Hematopoietic multipotent progenitor cell treated with erythropoietin and hydrocortisone succinate and interleukin-3 and kit ligand, for 6 days (in vitro differentiated cells): Measurements from ENCODE around the gene GAS2L1.

Source experiments
- DNase-seq: peaks from one replicate; pipeline ENCODE4 v3.0.0-alpha.2; 2015

The GAS2L1 gene

DNA sequence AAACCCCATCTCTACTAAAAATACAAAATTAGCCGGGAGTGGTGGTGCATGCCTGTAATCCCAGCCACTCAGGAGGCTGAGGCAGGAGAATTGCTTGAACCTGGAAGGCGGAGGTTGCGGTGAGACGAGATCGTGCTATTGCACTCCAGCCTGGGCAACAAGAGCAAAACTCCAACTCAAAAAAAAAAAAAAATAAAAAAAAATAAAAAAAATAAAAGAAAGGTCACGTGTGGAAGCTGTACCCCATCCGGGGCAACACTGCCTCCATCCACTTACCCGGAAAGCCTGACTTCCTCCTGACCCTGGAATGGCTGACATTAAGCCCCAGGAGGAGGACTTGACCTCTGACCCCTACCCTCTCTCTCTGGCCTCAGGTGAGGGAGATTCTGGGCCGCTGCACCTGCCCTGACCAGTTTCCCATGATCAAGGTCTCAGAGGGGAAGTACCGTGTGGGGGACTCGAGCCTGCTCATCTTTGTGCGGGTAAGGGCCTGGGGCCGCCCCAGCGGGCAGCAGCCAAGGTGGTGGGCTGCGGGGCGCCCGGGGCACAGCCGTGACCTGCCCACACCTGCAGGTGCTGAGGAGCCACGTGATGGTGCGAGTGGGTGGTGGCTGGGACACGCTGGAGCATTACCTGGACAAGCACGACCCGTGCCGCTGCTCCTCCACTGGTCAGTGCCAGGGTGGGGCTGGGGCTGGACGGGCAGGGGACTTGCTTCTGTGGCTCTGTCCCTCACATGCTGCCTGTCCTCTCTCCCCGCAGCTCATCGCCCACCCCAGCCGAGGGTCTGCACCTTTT, 3.8 kb downstream of the GAS2L1 start:
- no peak for DNase-seq

DNA sequence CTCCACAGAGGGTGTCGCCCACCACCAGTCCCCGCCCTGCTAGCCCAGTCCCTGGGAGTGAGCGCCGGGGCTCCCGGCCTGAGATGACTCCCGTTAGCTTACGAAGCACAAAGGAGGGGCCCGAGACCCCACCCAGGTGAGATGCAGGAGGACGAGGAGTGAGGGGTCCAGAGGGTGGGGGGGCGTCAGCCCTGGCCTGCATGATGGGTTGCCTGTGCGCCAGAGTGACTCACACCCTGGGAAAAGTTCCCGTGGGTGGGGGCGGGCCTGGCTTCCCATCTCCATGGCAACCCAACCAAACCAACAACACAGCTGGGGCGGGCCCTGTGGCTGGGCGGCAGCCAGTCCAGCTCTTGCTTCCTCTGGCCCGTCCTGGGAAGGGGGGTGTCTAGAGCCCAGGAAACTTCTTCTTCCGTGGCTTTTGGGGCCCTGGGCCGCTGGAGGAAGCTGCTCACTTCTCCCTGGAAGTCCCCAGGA, 4.5 kb downstream of the GAS2L1 start:
- peak; percentile 93 for DNase-seq

DNA sequence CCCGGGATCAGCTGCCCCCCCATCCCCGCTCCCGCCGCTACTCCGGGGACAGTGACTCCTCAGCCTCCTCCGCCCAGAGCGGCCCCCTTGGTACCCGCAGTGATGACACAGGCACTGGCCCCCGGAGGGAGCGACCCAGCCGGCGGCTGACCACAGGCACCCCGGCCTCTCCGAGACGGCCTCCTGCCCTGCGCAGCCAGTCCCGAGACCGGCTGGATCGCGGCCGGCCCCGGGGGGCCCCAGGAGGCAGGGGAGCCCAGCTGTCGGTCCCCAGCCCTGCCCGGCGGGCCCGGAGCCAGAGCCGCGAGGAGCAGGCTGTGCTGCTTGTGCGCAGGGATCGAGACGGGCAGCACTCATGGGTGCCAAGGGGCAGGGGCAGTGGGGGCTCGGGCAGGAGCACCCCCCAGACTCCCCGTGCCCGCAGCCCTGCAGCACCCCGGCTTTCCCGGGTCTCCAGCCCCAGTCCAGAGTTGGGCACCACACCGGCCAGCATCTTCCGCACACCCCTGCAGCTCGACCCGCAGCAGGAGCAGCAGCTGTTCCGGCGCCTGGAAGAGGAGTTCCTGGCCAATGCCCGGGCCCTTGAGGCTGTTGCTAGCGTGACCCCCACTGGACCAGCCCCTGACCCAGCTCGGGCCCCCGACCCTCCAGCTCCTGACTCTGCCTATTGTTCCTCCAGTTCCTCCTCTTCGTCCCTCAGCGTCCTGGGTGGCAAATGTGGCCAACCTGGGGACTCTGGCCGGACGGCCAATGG, 5.2 kb downstream of the GAS2L1 start:
- no peak for DNase-seq

DNA sequence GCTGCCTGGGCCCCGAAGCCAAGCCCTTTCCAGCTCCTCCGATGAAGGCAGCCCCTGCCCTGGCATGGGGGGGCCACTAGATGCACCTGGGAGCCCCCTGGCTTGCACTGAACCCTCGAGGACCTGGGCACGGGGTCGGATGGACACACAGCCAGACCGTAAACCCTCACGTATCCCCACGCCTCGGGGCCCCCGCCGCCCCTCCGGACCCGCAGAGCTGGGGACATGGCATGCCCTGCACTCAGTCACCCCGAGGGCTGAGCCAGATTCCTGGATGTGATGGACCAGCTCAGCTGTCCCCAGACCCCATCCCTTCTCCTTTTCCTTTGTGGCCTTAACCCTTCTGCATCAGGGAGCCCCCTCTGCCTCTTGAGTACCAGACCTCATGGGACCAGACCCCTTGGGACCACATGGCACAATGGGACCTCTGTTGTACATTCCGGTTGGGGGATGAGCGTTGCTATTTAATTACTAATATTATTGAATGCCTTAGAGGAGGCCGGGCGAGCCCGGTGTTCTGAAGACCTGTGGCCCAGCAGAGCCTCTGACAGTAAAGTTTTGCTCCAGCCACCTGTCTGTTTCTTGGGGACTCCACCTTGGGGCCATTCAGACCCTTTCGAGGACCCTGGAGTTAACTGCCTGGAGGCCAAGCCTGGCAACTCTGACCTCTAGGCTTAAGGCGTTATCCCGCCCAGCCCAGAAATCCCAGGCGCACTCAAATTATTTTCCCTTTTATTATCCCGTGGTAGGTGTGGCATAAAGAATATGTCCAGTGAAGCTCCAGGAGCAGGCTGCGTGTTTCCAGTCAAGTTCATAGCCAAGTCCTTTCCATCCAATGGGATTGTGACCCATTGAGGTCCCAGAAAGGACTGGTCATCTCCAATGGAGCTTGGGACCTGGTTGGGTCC, 6.0 kb downstream of the GAS2L1 start:
- DNase-seq: no peak

DNA sequence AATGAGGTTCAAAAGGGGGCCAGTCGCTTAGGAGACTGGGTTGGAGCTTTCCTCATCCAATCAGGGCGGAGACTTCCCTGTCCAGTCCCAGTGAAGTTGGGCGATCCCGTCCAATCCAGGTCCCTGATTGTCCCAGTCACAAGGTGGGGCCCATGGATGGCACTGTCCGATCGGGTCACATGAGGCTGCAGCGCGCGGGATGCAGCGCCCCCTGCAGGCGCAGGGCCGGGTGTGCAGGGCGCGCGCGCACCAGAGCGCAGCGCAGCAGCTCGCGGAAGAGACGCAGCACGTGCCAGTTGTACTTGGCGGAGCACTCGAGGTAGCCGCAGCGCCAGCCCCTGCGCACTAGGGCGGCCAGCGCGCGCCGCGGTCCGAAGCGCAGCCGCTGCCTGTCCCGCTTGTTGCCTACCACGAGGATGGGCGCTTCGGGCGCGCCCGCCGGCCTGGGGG, 6.7 kb downstream of the GAS2L1 start:
- peak; percentile 79 for DNase-seq

DNA sequence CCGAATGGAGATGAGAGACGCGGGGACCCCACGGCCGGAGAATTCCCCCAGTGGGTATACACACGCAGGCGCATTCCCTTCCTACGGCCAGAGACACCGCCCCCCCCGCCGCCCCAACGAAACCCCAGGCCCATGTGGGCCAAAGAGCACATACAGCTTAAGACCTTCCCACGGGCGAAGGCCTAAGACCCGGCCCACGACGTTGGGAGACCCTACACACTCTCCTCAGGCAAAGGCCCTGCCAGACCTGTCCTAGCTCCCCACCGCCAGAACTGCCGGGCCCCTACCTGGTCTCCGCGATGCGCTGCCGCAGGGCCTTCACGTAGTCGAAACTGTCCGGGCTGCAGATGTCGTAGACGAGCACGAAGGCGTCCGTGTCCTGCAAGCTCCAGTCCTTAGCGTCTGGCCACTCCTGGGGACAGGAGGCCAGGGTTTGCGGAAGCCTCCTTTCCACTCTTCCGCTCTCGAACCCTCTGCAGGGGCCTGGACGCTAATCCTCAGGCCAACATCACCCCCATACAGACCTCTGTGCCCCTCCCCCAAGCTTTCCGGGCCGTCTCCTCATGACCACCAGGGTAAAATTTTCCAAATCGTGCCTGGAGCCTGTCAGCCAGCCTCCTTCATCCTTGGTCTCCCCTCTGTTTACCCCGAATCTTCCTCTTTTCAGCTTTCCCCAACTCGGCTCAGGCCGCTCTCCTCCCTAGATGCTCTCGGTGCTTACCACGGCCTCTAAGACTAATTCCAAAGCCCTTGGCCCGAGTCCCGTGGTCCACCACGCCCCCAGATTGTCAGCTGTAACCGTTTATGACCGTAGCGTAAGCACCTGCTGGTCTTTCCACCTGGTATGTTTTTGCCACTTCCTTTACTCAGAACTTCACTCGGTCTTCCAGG, 7.4 kb downstream of the GAS2L1 start:
- DNase-seq: peak; percentile 36

DNA sequence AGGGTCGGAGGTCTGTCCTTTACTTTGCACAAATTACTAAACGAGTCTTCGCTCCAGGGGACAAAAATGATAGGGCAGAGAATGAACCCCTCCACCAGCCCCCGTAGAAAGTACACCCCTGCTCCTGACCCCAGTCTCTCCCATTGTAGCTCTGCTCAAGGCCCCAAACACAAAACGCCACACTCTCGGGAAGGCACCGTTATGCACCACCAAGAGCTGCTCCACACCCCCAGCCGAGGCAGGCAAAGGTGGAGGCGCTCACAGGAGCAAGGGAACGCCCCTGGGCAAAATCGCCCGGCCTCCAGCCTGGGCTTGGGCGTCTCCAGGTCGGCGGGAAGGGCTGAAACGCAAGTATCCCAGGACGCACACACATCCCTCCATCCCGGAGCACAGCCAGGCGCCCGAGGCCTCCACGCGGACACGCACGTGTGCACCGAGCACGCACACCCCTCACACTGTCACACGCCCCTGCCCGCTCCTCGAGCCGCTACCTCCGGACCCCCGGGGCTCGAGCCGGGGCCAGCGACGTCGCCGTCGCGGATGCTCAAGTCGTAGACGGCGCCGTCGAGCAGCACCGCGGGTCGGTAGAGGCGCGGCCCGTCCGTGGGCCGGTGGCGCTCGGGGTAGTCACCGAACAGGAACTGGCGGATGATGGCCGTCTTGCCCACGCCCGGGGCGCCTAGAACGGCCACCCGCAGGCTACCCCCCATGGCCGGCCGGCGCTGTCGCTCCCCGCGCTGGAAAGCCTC, 8.3 kb downstream of the GAS2L1 start:
- DNase-seq: peak; percentile 49

DNA sequence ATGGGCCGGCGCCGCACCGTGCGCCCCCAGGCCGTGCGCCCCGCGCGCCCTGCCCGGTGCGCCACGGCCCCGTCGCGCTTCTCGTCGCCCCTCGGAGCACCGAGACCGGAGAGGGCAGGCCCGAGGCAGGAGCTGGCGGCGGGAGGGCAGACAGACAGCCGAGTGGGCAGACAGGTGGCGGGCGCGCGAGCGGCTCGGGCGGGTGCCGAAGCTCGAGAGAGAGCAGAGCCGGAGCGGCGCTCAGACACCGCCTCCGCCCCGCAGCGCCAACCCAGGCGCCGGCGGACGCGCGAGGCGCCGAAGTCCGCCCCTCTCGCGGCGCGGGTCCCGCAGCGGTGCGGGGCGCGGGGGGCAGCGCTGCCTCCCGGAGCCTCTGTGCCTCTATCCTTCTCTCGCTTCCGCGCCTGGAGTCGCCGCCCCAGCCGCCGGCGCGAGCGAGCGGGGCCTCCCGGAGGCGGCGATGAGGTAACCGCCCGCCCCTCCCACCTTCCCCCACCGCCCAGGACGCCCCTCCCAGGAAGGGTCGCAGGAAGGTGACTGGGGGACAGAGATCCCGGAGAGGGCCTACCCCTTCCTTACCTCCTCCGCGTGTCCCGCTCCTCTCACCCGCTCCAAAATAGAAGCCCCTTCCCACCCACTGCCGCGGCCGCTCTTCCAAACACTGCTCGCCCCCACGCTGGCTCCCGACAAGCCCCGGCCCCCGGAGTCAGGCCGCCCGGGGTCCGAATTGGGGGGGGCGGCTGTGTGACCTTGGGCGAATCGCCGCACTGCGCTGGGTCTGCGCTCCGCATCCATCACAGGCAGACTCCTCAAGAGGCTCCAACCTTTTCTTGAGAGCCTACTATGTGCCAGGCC, 9.1 kb downstream of the GAS2L1 start, which contains the start of gene RASL10A:
Gene RASL10A, minus strand, starts transcription at position 412 of the 855 bp plus-strand sequence. CDS start 451 bp downstream, outside the sequence.
- peak; percentile 43 for DNase-seq

DNA sequence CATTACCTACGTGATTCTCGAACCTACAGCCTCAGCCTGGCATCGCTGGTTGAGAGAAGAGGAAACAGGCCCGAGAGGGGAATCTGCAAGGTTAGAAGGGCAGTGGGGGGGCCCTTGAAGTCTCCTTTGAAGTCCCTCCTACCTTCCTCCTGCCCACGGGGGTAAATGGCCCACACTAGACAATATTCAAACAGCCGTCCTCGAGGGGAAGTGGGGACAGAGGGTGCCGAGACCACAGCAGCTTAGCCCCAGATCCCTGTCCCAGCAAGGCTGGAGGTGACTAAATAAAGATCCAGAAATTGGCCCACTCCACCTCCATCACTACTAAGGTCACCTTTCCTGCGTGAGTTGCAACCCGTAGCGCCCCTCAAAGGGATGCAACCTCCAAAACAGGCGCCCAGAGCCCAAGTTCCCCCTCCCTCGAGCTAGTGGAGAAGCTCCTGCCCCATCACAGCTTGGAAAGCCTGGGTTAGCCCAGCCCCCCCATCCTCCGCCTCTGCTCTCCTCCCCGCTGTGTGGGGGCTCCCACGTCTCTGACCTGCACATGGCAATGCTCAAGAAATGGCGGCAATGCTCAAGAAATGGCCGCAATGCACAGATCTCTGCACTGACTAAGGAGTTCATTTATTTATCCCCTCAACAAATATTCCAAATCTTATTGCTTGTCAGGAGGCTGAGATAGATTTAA, 9.8 kb downstream of the GAS2L1 start:
- no peak for DNase-seq

DNA sequence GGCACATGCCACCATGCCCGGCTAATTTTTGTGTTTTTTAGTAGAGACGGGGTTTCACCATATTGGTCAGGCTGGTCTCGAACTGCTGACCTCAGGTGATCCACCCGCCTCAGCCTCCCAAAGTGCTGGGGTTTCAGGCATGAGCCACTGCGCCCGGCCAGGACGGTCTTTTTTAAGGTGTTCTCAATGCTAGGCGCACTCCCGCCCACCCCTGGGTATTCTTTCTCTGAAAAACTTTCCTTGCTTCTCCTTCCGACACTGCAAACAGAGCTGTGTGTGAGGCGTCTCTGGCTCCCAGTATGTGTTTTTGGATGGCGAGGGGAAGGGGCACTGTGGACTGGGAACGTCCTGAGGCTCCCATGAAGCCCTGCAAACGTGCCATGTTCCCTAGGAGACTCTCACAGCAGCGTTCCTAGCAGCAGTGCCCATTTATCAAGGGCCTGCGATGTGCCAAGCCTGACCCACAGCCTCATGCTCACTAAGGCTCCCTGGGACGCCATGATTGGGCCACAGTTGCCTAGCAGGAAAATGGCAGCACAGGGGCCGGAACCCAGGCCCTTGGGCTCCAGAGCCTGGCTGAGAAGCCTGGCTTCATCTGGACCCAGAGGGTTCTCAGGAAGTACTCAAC, 11.5 kb downstream of the GAS2L1 start:
- DNase-seq: no peak

DNA sequence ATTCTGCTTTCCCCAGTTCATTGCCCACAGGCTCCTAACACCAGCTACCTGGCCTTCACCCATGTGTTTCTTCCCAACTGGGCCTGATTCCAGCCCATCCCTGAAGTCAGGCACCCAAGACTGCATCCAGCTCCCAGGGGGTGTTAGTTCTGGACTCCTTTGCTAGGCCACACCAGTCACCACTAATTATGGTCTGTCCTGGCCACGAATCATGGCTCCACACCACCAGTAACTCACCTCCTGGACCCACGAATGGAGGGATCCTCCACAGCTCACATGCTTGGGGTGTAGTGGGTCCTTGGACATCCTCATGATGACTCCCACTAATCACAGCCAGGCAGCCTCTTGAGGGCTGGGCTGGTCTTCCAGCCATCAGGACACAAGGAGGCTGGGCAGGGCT, 12.6 kb downstream of the GAS2L1 start:
- no peak for DNase-seq

DNA sequence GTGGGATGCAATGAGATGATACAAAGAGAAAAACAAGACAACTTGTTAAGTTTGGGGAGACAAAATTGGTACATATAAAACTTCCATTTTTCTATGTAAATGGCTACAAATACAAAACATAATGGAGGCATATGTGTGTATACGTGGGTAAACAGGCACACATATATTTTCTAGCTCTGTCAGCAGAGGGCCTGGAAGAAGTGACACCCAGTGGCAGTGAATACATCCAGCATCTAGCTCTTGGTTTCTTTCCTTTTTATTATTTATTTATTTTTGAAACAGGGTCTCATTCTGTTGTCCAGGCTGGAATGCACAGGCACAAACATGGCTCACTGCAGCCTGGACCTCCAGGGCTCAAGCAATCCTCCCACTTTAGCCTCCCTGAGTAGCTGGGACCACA, 14.1 kb downstream of the GAS2L1 start:
- DNase-seq: peak; percentile 51

DNA sequence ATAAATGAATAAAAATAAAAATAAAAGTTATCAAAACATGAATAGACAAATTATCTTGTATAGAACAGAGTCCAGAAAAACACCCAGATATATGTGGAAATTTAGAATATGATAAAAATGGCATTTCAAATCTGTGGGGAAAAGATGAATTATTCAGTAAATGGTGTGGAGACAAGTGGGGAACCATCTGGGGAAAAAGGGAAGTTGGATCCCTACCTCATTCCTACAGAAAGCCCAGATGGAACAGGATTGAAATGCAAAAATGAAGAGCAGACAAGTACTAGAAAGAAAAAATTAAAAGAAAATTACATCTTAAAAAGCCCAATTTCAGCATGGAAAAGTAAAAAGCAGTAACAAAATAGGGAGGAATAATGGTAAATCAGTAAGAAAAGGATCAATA, 17.2 kb downstream of the GAS2L1 start:
- DNase-seq: no peak

DNA sequence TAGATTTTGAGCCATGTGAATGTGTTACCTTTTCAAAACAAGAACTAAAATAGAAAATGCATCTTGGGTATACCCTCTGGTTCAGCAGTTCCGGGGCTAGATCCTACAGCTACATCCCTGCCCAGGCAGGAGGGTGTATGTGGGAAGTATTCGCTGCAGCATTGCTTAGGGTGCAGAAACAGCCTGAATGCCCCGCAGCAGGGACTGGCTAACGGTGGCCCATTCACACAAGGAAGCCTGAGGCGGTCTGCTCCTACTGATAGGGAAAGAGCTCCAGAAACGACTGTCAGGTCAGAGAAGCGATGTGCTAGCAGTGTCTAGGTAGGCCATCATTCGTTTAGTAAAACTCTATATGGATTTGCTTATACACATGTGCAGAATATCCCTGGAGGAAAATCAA, 18.9 kb downstream of the GAS2L1 start:
- DNase-seq: no peak

DNA sequence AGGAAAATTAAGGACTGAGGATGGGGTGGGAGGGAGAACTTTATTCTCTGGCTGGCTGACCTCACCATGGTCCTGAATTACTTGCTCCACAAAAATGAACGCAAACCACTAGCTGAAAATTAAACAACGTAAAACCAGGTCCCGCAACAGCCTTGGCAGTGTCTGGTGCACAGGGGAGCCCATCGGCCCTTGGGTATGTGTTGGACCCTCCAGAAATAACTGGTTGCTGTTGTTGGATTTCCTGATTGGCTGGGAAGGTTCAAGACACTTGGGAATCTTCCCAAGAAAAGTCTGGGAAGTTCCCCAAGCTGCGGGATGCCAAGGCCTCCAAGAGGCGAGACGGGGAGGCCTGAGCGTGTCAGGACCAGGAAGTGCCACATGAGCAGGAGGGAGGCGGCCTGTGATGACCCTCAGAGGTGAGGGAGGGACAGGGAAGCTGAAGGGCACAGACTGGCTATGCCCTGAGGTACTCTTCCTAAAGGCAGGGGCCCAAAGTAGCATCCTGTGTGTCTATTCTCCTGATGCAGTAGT, 19.4 kb downstream of the GAS2L1 start:
- no peak for DNase-seq

DNA sequence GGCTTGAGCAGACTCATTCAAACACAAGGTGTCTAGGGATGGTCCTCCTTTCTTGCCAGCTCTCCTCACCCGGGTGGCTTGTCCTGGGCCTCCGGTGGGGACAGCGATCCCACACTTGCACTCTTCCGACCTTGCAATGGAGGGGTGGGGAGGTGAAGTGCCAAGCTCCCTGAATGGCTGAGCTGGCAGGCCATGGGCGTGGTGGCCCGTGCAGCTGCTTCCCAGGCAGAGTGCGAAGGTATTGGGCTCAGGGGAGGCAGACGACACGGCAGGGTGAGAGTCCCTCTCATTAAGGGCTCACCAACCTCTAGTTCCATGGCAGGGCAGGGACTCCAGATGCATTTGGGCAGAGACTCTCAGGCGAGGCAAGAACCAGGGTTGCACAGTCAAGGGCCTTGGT, 20.0 kb downstream of the GAS2L1 start:
- DNase-seq: no peak

DNA sequence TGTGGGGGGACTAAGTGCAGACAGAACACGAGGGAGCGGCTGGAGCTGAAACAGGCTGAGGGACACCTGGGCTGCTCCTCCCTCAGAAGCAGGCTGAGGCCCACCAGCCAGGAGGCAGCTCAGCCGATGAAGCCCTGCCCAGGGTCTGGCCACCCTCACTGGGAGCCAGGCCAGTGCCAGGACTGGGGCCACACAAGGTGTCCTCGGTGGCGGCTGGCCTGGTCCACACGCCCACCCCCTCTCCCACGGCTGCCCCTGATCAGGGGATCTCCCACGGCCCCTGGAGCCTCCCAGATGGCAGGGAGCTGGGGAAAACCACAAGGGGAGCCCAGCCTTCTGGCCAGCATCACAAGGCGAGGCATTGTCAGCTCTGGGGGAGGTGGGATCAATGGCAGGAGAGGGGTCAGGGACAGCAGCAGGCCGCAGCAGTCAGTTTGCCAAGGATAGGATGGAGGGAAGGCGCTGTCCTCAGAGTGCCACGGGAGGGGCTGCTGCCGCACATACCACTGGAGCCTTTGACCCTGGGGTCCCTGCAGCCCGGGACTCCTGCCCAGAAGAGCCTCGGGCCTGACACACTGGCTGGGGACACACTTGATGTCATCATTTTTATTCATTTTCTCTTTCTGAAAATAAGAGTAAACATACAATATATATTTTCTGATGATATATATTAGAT, 20.8 kb downstream of the GAS2L1 start:
- DNase-seq: no peak

DNA sequence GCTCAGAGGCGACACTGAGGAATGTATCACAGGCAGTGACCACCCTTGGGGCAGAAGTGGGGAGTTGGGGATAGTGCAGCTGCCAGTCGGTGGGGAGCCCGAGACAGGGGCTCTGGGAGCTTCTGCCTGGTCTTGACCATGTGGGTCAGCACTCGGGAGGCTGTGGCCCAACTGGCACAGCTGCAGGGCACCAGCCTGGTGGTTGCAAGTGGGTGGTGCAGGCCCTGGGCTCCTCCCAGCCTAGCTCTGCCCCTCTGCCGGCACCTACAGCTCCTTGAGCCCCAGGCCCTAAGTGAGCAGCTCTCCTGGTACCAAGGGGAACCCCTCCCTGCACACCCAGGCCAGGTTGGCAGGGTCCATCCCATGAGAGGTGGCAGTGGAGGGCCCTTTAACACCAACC, 21.6 kb downstream of the GAS2L1 start:
- DNase-seq: no peak
